M059J (cell line): ENCODE results near the gene GINS2. TPM values are rescaled to one million over a fixed set of nuclear protein-coding genes. Genes with fewer than 3 reads are reported as not detected.

Experiments used
- total RNA-seq: library from RNA; depleted of rRNA; stranded (reverse); fragments of >200 nt; shearing (Covaris generic); gene quantifications from 2 replicates; pipeline ENCODE4 v1.2.3, GENCODE V29; 2014; rRNA removed

Gene GINS2
- total RNA-seq, 1 experiment from 2014 or later = 27.0 TPM

Other genes with a start within 250 kb of the GINS2 start
- 11.7 and 15.2 TPM in 2 replicates for gene GSE1, start 75.6 kb downstream of the GINS2 start, total RNA-seq
- gene C16orf74, start 62.1 kb upstream of the GINS2 start, total RNA-seq = 3.0 and 4.2 TPM in 2 replicates
- 58.2 and 59.0 TPM in 2 replicates for gene EMC8, start 110.6 kb upstream of the GINS2 start, total RNA-seq
- 473 and 552 TPM in 2 replicates for gene COX4I1, start 110.7 kb upstream of the GINS2 start, total RNA-seq
- gene IRF8, start 210.2 kb upstream of the GINS2 start, total RNA-seq = 0.42 and 0.54 TPM in 2 replicates